ENCODE results near the gene LHX3. TPM values are rescaled to one million over a fixed set of nuclear protein-coding genes. Genes with fewer than 3 reads are reported as not detected.

The LHX3 gene
- total RNA-seq, 1 donor from 2014 or later, result not detected

DNA sequence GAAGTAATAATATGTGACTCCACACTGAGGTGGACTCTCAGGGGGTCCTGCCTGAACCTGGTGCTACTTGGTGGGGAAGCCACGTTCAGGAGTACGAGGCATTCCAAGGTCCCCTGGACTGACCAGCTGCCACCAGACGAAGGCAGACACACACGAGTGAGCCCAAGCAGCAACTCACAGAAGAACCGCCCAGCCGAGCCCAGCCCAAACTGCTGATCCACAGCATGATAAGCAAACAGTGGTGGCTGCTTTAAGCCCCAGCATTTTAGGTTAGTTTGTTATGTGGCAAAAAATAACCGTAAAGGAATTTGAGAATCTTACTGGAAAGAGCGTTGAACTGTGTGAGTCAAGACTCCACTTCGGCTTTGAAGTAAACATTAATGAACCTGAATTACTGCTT, 8.8 kb upstream of the LHX3 start:
- no peak overlapping the region for H3K4me3 ChIP-seq (ENCODE audit: low read depth, low read length)
- H3K36me3 ChIP-seq (ENCODE audit: control insufficient read depth, insufficient read depth, low read length), result no peaks in the 10 kb centered on the region
- H3K27me3 ChIP-seq (ENCODE audit: control insufficient read depth, insufficient read depth, low read length), result no peaks in the 10 kb centered on the region
- DNase-seq (ENCODE audit: low read depth), result no peak
- TF ChIP-seq, protein P1, sequence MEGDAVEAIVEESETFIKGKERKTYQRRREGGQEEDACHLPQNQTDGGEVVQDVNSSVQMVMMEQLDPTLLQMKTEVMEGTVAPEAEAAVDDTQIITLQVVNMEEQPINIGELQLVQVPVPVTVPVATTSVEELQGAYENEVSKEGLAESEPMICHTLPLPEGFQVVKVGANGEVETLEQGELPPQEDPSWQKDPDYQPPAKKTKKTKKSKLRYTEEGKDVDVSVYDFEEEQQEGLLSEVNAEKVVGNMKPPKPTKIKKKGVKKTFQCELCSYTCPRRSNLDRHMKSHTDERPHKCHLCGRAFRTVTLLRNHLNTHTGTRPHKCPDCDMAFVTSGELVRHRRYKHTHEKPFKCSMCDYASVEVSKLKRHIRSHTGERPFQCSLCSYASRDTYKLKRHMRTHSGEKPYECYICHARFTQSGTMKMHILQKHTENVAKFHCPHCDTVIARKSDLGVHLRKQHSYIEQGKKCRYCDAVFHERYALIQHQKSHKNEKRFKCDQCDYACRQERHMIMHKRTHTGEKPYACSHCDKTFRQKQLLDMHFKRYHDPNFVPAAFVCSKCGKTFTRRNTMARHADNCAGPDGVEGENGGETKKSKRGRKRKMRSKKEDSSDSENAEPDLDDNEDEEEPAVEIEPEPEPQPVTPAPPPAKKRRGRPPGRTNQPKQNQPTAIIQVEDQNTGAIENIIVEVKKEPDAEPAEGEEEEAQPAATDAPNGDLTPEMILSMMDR (IDR thresholded peaks at IDR 0.05; ENCODE audit: insufficient read depth, low read length, poor library complexity, severe bottlenecking), result no peak

DNA sequence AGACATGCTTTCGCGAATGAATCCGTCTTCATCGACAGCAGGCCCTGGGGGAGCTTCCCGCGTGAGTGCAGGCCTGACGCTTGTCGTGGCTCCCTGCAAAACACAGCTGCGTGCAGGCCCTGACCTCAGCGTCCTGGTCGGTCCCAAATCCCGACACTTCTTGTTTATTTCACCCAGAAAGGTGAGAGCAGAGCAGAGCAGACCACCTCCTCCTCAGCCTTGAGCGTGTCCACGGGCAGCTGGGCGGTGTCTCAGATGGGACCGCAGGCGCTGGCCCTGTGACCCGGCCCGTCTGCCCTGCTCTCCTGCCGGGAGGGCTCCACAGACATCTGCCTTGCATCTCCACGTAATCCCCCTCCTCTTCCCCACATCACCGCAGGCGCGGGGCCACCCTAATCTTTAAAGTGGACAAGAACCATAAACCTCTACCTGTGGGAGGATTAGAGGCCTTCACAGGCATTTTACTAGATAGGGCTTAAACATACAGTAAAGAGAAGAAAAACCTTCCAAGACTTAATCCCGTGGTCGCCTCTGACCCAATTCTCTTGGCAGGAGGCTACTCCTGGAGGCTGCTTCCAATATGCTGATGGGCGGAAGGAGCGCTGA, 7.5 kb upstream of the LHX3 start:
- Histone ChIP-seq H3K27me3 (ENCODE audit: control insufficient read depth, insufficient read depth, low read length) (no peaks in the 10 kb centered on the region), H3K36me3 (ENCODE audit: control insufficient read depth, insufficient read depth, low read length) (no peaks in the 10 kb centered on the region), H3K4me3 (ENCODE audit: low read depth, low read length) (no peak overlapping the region)
- TF ChIP-seq, protein P1 (IDR thresholded peaks at IDR 0.05; ENCODE audit: insufficient read depth, low read length, poor library complexity, severe bottlenecking), result no peak
- DNase-seq (ENCODE audit: low read depth), result no peak

DNA sequence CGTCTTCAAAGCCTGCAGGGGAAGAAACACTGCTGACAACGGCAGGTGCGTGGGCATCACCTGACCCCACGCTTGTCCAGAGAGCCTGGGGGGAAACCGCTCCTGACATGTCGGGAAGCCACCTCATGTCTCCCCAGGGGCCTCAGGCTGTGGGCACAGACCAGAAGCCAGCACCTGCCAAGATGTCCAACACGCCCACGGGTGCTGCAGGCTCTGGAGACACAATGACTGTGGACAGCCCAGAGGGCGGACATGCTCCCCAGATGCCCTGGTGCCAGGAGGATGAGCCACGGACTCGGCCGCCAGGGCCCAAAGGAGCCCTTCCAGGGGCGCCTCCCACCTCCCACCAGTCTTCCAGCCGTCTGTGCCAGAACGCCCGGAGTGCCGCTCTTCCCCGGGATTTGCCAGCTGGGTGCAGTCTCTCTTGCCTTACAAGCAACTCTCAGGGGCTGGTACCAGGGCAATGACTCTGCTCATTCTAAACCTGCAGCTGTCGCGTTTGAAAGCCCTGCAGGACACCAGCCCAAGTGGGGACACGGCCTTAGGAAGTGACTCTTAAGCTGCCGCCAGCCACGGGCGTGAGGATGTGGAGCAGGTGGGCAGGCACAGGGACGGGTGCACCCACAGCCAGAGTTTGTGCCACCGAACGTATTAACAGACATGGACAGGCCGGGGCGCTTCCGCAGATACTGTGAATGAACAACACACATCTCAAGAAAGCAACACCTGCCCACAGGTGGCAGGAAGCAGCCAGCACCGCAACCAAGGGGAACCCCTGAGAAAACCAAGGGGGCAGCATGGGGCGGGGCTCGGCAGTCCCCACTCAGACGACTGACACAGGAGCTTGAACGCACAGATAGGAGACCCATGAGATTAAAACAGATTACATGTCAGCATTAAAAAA, 6.8 kb upstream of the LHX3 start:
- TF ChIP-seq, protein P1 (IDR thresholded peaks at IDR 0.05; ENCODE audit: insufficient read depth, low read length, poor library complexity, severe bottlenecking), result no peak
- Histone ChIP-seq H3K27me3 (ENCODE audit: control insufficient read depth, insufficient read depth, low read length) (no peaks in the 10 kb centered on the region), H3K4me3 (ENCODE audit: low read depth, low read length) (no peak overlapping the region), H3K36me3 (ENCODE audit: control insufficient read depth, insufficient read depth, low read length) (no peaks in the 10 kb centered on the region)
- DNase-seq (ENCODE audit: low read depth), result no peak

DNA sequence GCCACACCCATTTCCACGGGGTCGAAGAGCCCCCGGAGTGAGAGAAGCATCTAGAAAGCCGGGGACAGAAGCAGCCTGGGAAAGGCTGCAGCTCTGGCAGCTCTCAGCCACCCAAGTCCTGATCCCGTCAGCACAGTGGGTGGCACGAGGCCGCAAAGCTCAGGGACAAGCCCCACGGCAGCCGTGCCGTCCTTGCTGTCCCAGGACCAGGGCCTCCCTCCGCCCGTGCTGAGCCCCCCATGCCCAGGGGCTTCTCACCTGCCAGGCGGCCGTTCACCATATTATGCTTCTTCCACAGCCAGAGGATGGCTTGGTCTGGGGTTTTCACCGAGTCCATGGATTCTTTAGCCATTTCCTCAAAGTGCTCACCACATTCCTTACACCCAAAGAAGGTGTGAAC, 6.1 kb upstream of the LHX3 start:
- TF ChIP-seq, protein P1 (IDR thresholded peaks at IDR 0.05; ENCODE audit: insufficient read depth, low read length, poor library complexity, severe bottlenecking), result no peak
- no peaks in the 10 kb centered on the region for H3K27me3 ChIP-seq (ENCODE audit: control insufficient read depth, insufficient read depth, low read length)
- DNase-seq (ENCODE audit: low read depth), result no peak
- no peak overlapping the region for H3K4me3 ChIP-seq (ENCODE audit: low read depth, low read length)
- H3K36me3 ChIP-seq (ENCODE audit: control insufficient read depth, insufficient read depth, low read length), result no peaks in the 10 kb centered on the region

DNA sequence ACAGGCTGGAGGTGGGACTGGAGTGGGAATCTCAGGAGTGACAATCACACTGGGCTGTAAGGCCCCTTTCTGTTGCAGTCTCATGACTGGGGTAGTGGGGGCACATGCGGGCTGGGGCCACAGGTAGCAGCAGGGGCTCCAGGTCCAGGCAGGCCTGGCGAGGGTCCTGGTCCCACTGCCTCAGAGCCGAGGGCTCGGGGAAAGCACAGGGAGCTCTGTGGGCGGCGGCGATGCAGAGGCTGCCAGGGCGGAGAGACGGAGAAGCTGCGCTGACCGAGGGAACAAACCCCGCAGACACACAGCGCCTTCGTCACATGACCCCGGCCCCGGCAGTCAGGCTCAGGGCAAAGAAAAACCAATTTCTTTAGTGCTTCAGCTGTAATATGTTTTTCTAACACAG, 5.3 kb upstream of the LHX3 start:
- no peak for DNase-seq (ENCODE audit: low read depth)
- TF ChIP-seq, protein P1 (IDR thresholded peaks at IDR 0.05; ENCODE audit: insufficient read depth, low read length, poor library complexity, severe bottlenecking), result no peak
- H3K36me3 ChIP-seq (ENCODE audit: control insufficient read depth, insufficient read depth, low read length), result no peaks in the 10 kb centered on the region
- peaks cover 5% of the 10 kb centered on the region for H3K27me3 ChIP-seq (ENCODE audit: control insufficient read depth, insufficient read depth, low read length)
- no peak overlapping the region for H3K4me3 ChIP-seq (ENCODE audit: low read depth, low read length)
